Endothelial cell of umbilical vein (primary cell): ENCODE measurements around the gene URI1. TPM values are rescaled to one million over a fixed set of nuclear protein-coding genes. Genes with fewer than 3 reads are reported as not detected.

Experiments used
- BruUV-seq: library from RNA; stranded (reverse); fragments of 400-500 nt; replicated peaks from 2 replicates; lab custom pipeline; 2021; lab: Mats Ljungman, UMichigan
- CTCF ChIA-PET: fragments of 300-600, 350-600 bp; sonication (Branson Sonifier 250); formaldehyde crosslinking; loops from one replicate; lab custom pipeline; 2021; ENCODE audit warnings: antibody characterized with exemption, inconsistent platforms; lab: Charles Lee
- POLR2A ChIA-PET: fragments of 300-600, 350-600 bp; sonication (Branson Sonifier 250); formaldehyde crosslinking; loops from one replicate; lab custom pipeline; 2021; ENCODE audit warnings: antibody characterized with exemption, inconsistent platforms; lab: Charles Lee
- DNase-seq: peaks from one replicate; pipeline ENCODE4 v3.0.0-alpha.2; 2011; ENCODE audit warnings: low read depth, low spot score
- FAIRE-seq: peaks from 2 replicates; lab custom pipeline; 2011; peaks lifted over from hg19 to GRCh38; lab: Jason Lieb, UNC
- H2AFZ ChIP-seq: 2 replicates; pipeline ENCODE4 v1.6.0; 2012; ENCODE audit warnings: low read depth, low read length, control low read depth, inconsistent platforms
- H3K27ac ChIP-seq: 2 replicates; pipeline ENCODE4 v1.5.1; 2011; ENCODE audit warnings: low read depth, mild to moderate bottlenecking, control low read depth, low read length, moderate library complexity; ENCODE audit not compliant: insufficient read depth
- H3K27me3 ChIP-seq, 2 experiments: 2 replicates each; pipeline versions ENCODE4 v1.6.0 to v1.6.1; 2011; ENCODE audit warnings: low read length in 2 of 2, mixed read lengths in 1 of 2; ENCODE audit not compliant: control insufficient read depth in 2 of 2, insufficient read depth in 2 of 2
- H3K36me3 ChIP-seq, 2 experiments: 2 replicates in 1 of 2; 3 replicates in 1 of 2; pipeline ENCODE4 v1.5.1; 2011; ENCODE audit warnings: low read length in 2 of 2, mild to moderate bottlenecking in 1 of 2, moderate library complexity in 1 of 2; ENCODE audit not compliant: control insufficient read depth in 2 of 2, insufficient read depth in 2 of 2; ENCODE audit errors: extremely low read depth in 1 of 2
- H3K4me1 ChIP-seq: 3 replicates; pipeline ENCODE4 v1.5.1; 2011; ENCODE audit warnings: mild to moderate bottlenecking, low read length; ENCODE audit not compliant: control insufficient read depth, insufficient read depth; ENCODE audit errors: extremely low read depth
- H3K4me2 ChIP-seq: 2 replicates; pipeline ENCODE4 v1.6.1; 2011; ENCODE audit warnings: low read length, control low read depth, mixed read lengths; ENCODE audit not compliant: insufficient read depth
- H3K4me3 ChIP-seq, 3 experiments: fragments of 200-600 bp in 1 of 3; sonication (generic), shearing (Covaris generic) in 1 of 3; replicated peaks in 1 of 3; 2 replicates each; pipeline ENCODE4 v1.5.1; 2011 to 2016; ENCODE audit warnings: control low read depth in 3 of 3, low read length in 3 of 3, mild to moderate bottlenecking in 2 of 3, inconsistent platforms in 1 of 3, low read depth in 1 of 3, moderate library complexity in 1 of 3; ENCODE audit not compliant: insufficient read depth in 1 of 3
- H3K79me2 ChIP-seq: 2 replicates; pipeline ENCODE4 v1.6.0; 2012; ENCODE audit warnings: low read length, inconsistent platforms; ENCODE audit not compliant: control insufficient read depth, insufficient read depth
- H3K9ac ChIP-seq: replicated peaks from 2 replicates; pipeline ENCODE3; 2011; ENCODE audit warnings: low read length, control low read depth; ENCODE audit not compliant: insufficient read depth; ENCODE audit errors: extremely low read depth
- H3K9me1 ChIP-seq: replicated peaks from 3 replicates; pipeline ENCODE4 v1.6.0; 2011; ENCODE audit warnings: mild to moderate bottlenecking, low read length; ENCODE audit not compliant: control insufficient read depth, insufficient read depth; ENCODE audit errors: extremely low read depth
- H3K9me3 ChIP-seq: replicated peaks from 2 replicates; pipeline ENCODE4 v1.5.1; 2012; ENCODE audit warnings: low read length, inconsistent platforms; ENCODE audit not compliant: control insufficient read depth, insufficient read depth
- H4K20me1 ChIP-seq: replicated peaks from 2 replicates; pipeline ENCODE3; 2011; ENCODE audit warnings: mild to moderate bottlenecking, low read length; ENCODE audit not compliant: control insufficient read depth, insufficient read depth; ENCODE audit errors: extremely low read depth
- FOS ChIP-seq: IDR thresholded peaks from 2 replicates; pipeline ENCODE4 v1.6.1; 2011; ENCODE audit warnings: mild to moderate bottlenecking, low read length, moderate library complexity, borderline replicate concordance; ENCODE audit not compliant: insufficient read depth
- JUN ChIP-seq: IDR thresholded peaks from 2 replicates; pipeline ENCODE4 v1.6.1; 2011; ENCODE audit warnings: borderline replicate concordance, low read depth; ENCODE audit not compliant: insufficient read length, insufficient read depth
- POLR2A ChIP-seq: IDR thresholded peaks from 2 replicates; pipeline ENCODE4 v1.6.1; 2012; ENCODE audit warnings: low read depth, mild to moderate bottlenecking, control low read depth, low read length
- dilution Hi-C: fragments of 300-500 bp; cut with MboI; formaldehyde crosslinking; loops from one replicate; pipeline ENCODE4 v1.15.0; 2019; ENCODE audit warnings: low sequenced_read_pairs; ENCODE audit not compliant: extremely low pct_ligation_motif_present
- intact Hi-C: fragments of 100-400 bp; cut with micrococcal nuclease; formaldehyde crosslinking; loops from one replicate; pipeline ENCODE4 v1.10.0; 2022
- polyA plus RNA-seq, 4 experiments: library from polyadenylated mRNA; depleted of rRNA in 3 of 4; stranded (reverse) in 3 of 4; unstranded in 1 of 4; fragments of >200 nt; gene quantifications; 2 replicates each; pipeline versions ENCODE4 v1.2.1 to v1.2.3, GENCODE V29; 2011 to 2012; ENCODE audit warnings: missing spikeins in 1 of 4
- total RNA-seq: library from RNA; stranded (reverse); gene quantifications from 2 replicates; pipeline ENCODE4 v1.2.3, GENCODE V29; 2021

URI1 gene
- total and polyA plus RNA-seq, 2 donors (not counting 3 experiments of a cell fraction or from before 2014, with no cell fraction given) = 12.8 to 28.9 TPM

DNA sequence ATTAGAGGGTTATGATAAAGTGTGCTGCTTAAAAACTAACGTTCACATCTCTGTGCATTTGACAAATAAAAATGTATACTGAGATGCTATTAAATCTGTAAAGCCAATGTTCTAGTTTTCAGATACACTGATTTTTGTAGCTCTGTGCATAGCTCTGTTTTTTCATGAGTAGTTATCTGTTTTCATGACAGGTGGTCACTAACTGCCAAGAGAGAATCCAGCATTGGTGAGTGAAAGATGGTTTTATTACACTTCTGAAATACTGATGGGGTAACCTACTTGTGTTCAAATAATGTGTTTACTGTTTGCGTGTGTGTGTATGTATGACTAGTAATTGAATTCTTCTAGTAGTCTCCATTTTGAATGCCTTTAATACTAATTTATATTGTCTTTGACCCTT, 29.0 kb downstream of the URI1 start:
- Histone ChIP-seq H3K9me3 (no peaks in the 10 kb centered on the region), H3K4me1 (no peaks in the 10 kb centered on the region), H3K9ac (no peak overlapping the region), H3K79me2 (peaks cover 56% of the 10 kb centered on the region), H4K20me1 (peaks cover 2% of the 10 kb centered on the region), H3K36me3 (no peaks in the 10 kb centered on the region), H3K4me2 (no peak overlapping the region), H3K27ac (no peak overlapping the region), H3K27me3 (no peaks in the 10 kb centered on the region), H3K4me3 (no peak overlapping the region), H3K9me1 (no peaks in the 10 kb centered on the region), H2AFZ (no peak overlapping the region)
- DNase-seq (no peak), FAIRE-seq (no peak)
- intact Hi-C loops = no loop called here
- no TSS peak for BruUV-seq
- TF ChIP-seq FOS = no peak
- TF ChIP-seq JUN = no peak
- TF ChIP-seq POLR2A = no peak
- ChIA-PET CTCF (interaction anchor here (1.4 to 1.5 kb wide), 2 partner anchors 16 to 28 kb away, joined by 3 to 4 read pairs; no protein-coding TSS in a partner anchor), POLR2A (interaction anchor here (0.7 kb wide), 1 partner anchor 211 kb away, joined by 4 read pairs; no protein-coding TSS in a partner anchor)
- dilution Hi-C loops = no loop called here

DNA sequence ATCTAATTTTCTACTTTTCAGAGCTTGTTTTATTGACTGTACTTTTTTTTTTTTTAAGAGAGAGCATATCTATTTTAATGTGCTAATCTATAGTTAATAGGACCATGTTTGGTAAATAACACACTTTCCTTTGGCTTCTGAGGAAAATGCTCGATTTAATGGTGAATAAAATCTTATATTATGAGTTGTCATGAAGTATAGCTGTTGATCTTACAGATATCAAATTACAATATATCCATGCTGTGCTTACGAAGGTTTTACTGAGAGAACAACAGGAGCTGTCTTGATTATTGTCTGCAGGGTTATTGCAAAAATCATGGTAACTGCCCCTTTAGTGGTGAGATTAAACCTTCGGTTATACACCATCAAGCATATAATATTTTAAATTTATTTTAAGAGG, 29.6 kb downstream of the URI1 start:
- H3K9ac ChIP-seq = no peak overlapping the region
- ChIA-PET POLR2A (interaction anchor here (0.7 kb wide), 1 partner anchor 212 kb away, joined by 4 read pairs; no protein-coding TSS in a partner anchor), CTCF (interaction anchor here (1.4 to 1.5 kb wide), 2 partner anchors 15 to 27 kb away, joined by 3 to 4 read pairs; no protein-coding TSS in a partner anchor)
- H3K36me3 ChIP-seq = no peaks in the 10 kb centered on the region
- no peak overlapping the region for H2AFZ ChIP-seq
- FAIRE-seq (no peak), DNase-seq (no peak)
- no peak overlapping the region for H3K27ac ChIP-seq
- no peaks in the 10 kb centered on the region for H3K9me3 ChIP-seq
- intact Hi-C loops (no loop called here), dilution Hi-C loops (no loop called here)
- peaks cover 58% of the 10 kb centered on the region for H3K79me2 ChIP-seq
- no peaks in the 10 kb centered on the region for H3K9me1 ChIP-seq
- H3K4me2 ChIP-seq = no peak overlapping the region
- no TSS peak for BruUV-seq
- no peaks in the 10 kb centered on the region for H3K4me1 ChIP-seq
- H3K4me3 ChIP-seq = no peak overlapping the region
- H4K20me1 ChIP-seq = peaks cover 2% of the 10 kb centered on the region
- no peak for TF ChIP-seq FOS
- H3K27me3 ChIP-seq = no peaks in the 10 kb centered on the region
